GM18858 (cell line): Measurements from ENCODE around the gene KIRREL3.

ENCODE experiments used
- ATAC-seq: cut with Tn5 transposase; IDR thresholded peaks from one replicate; pipeline ENCODE4 v1.9.1; 2021; ENCODE audit not compliant: unreplicated experiment

Gene KIRREL3

DNA sequence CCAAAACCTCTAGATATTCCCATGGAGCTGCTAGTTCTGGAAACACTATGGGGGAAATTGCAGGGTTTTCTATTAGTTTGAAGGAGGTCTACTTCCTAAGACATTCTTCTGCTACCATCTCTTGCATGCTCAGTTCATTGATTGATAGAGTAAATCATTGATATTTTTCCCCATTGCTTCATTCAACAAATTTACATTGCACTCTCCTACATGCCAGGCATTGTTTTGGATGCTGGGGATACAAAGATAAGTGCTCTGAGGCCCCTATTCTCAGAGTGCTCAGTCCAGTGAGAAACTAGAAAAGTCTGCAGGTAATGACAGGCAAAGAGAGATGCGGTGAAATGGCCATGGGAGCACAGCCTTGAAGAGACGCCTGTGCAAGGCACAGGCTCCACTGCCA lies 313.1 kb downstream of the KIRREL3 start:
- ATAC-seq: no peak

DNA sequence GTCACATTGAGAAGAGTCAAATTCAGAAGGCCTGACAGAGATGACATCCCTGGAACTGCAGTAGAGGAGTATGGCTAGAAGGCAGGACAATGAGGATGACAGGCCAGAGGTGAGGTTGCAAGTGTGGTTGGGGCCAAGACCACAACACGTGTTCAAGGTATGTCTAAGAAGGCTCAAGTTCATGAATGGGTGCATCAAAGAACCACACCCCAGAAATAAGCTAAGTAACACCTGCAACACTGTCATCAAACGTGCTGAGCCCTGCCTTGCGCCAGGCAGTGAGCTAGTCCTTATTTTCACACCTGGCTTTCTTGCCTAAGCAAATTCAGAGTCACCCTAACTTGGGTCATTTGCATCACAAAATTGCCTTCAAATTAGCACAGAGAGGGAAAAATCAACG lies 313.6 kb downstream of the KIRREL3 start:
- no peak for ATAC-seq

DNA sequence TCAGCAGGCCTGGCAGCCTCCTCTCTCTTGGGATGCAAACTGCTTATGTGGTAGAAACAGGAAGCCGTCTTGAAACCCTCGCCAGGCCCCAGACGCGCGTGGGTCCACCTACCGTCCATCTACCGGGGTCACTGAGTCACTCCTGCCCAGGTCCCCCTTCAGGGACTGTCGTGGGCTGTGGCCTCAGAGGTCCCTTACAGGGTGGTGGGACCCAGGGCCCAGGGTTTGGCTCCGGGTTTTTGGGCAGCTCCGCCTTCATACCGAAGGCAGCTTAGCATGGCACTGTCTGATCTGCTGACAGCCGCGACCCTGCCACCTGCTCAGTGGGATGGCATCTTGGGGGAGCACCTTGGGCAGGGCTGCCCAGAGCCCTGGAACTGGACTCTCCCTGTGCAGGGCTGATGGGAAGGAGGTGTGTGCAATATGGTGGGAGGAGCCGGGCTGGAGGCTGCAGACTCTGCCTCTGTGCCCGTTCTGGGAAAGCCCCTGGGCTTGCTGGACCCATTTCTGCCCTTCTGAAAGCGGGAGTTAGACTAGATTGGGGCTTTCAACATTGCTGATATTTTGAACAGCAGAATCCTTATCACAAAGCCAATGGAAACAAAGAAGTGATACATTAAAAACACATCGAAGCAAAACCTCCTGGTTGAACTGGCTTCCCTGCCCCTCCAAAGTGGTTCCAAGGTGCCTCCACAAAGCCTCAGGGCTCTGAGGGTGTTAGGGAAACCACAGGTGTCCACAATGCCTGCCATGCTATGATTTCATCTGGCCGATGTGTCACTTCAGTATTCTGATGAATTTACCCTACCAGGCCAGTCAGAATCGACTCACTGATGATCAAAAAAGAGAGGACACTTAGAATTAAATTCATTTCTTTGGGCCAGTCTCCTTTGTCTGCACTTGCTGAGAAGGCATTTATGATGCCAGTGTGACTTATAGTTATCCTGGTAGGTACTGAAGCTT lies 316.5 kb downstream of the KIRREL3 start:
- no peak for ATAC-seq

DNA sequence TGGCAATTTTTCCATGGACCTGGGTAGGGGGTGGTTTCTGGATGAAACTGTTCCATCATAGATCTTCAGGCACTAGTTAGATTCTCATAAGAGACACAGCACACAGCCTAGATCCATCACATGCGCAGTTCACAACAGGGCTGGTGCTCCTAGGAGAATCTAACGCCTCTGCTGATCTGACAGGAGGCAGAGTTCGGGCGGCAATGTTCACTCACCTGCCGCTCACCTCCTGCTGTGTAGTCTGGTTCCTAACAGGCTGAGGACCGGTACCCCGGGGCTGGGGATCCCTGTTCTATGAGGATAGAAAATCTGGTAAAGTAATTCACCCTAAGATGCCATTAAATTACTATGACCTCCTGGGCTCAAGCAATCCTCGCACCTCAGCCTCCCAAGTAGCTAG lies 318.0 kb downstream of the KIRREL3 start:
- ATAC-seq: no peak

DNA sequence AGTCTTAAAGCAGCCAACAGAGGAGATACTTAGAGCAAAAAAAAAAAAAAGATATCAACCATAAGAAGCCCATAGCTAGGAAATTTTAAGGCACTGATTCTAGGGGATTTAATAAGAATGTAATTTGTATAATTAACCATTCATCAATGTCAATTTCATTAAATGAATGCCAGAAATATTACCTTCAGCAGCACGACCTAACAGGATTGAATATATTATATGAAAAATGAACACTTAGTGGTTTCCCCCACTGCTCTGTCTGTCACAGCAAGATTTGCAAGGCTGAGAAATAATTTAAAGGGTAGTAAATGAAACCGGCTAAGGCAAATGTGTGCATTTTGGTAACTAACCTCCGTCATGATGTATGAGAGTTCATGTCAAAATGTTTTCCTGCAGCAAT lies 319.9 kb downstream of the KIRREL3 start:
- ATAC-seq: no peak

DNA sequence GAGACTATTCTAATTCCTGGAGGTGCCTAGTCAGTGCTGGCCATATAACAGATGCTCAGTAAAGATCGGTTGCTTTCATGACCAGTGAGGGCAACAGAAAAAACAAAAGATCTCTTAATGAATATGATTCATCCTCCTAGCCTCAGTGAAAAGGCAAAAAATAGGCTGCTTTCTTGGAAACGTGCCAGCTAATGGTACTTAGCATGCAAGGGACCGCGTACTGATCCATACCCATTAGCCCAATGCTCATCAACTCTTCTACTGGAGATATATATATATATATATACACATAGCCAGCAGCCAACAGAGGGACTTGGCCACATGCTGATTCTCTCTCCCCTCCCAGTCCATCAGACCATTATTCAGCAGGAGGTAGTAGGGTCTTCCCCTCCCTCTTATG lies 320.4 kb downstream of the KIRREL3 start:
- no peak for ATAC-seq

DNA sequence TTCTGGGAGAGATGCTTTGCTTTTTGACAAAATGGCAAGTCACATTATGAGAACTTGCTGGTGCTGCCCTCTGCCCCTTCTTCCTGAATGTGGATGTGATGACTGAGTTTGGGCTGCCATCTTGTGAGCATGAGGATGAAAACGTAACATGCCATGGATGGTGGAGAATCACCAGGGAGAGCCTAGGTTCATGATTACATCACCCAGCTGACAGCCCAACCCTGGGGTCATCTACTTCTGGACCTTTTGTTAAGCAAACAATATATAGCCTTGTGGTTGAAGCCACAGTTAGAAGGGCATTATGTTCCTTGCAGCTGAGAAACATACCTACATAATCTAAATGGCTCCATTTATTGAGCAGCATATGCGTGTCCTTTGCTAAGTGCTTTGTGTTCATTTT lies 321.5 kb downstream of the KIRREL3 start:
- ATAC-seq: no peak

DNA sequence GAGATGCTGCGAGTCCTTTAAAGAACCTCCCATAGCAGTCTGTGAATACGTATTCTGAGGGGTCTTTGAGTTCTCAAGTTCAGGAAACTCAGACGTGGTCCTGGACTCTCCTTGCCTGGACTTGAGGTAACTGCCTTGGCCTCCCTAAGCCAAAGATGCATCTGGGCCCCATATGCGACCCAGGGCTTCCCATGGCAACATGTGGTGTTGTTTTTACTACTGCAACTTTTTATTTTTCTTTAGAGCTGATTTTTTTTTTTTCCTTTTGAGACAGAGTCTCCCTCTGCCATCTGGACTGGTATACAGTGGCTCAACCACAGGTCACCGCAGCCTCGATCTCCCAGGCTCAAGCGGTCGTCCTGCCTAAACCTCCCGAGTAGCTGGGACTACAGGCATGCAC lies 324.0 kb downstream of the KIRREL3 start:
- no peak for ATAC-seq

DNA sequence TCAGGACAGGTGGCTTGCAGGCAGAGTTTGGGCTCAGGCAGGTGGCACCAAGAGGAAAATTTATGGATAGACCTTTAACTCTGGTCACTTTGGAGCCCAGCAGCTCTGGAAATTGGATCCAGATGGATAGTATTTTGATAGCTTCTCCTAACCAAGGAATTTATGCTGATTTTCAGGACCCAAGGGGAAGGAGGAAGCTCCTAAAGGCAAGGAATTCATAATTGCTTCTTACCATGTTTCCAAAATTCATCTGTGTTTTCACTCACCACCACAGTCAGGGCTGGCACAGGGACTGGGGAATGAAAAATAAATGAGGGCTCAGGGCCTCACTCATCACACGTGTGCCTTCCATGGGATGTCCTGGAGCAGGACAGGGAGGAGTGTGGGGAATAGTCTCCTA lies 327.3 kb downstream of the KIRREL3 start:
- no peak for ATAC-seq

DNA sequence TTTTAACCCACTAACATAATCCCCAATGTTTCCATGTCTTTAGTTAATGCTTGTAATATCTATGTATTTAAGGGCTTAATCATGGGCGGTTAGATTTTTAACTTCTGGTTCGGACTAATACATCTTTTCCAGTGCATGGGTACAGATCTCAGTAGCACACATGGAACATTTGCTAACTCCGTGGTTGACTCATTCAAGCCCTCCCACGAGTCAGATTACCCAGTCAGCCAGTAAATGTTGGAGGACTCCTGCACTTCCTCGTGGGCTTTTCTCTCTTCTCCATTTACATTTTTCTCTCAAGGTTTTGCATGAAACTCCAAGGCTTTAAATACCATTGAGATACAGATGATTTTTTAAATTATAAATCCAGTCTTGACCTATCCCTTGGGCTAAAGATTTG lies 331.2 kb downstream of the KIRREL3 start:
- no peak for ATAC-seq

DNA sequence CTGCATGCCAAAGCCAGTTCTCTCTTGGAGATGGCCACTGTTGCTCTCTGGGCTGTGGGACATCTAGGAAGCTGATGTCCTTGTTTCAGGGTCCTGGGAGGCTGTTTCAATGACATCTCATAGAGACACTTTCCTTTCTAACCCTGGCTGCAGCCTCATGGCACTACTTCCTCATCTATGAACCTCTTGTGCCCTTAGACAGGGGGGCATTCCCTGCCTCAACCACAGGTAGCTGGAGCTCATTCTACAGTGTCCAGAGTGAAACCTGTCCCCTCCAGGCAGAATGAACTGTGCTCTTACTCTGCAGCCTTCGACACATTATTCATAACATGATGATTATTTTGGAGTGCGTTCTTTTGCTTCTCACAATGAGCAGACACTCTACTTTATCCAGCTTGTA lies 335.9 kb downstream of the KIRREL3 start:
- ATAC-seq: no peak

DNA sequence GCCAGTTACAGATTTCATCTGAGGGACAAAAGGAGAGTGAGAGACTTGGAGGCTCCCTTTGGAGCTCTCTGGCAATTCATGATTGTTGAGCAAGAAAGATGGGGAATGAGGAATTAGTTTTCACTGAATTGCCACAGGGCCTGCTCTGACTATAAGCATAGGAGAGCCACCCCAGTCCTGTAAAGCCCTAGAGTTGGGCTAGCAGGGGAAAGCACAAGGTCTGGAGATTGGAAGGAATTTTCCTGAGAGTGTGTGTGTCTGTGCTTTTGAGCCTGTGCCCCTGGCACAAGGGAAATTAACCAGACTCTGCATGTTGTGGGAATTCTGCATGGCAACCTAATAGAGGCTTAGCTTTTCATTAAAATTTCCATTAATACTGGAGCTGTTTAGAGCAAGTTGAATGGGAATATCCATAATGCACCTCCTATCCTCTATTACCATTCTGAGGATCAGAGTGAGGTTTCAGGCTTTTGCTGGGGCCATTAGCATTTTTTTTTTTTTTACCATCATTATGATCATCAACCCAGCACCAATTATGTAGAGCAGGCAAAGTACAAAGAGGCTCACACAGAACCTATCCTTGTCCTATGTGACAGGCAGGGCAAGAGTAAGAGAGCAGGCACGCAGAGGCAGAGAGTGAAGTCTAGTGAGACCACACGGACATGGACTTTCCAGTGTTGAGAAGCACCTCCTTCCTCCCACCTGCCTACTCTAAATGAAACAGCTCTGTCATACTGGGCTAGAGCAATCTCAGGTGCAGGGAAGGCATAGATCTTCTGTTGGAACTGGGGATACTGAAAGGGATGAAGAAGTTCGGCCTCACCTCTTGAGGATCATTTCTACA lies 336.6 kb downstream of the KIRREL3 start:
- no peak for ATAC-seq

DNA sequence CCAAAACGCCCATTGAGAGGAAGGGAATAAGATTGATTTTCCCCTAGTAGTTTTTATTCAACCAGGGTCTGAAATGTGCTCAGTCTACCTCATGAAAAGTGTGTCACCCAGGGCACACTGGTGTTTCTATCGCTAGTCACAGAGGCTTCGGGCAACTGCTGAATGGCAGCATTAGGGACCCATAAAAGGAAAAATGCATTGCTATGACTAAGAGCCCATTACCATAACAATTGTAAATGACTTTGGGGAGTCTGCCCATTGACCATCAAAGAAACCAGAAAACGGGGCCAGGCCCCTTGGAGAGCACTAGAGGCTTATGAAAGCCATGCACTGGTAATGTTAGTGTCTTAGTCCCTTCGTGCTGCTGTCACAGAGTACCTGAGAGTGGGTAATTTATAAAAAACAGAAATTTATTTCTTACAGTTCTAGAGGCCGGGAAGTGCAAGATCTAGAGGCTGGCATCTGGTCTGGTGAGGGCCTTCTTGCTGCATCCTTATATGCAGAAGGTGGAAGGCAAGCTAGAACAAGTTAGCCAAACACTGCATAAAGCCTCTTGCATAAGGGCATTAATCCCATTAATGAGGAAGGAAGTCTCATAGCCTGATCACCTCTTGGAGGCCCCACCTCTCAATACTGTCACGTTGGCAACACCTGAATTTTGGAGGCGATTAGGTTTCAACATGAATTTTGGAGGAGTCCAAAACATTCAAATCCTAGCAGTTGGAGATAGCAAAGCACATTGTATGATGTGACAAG lies 338.4 kb downstream of the KIRREL3 start:
- no peak for ATAC-seq

DNA sequence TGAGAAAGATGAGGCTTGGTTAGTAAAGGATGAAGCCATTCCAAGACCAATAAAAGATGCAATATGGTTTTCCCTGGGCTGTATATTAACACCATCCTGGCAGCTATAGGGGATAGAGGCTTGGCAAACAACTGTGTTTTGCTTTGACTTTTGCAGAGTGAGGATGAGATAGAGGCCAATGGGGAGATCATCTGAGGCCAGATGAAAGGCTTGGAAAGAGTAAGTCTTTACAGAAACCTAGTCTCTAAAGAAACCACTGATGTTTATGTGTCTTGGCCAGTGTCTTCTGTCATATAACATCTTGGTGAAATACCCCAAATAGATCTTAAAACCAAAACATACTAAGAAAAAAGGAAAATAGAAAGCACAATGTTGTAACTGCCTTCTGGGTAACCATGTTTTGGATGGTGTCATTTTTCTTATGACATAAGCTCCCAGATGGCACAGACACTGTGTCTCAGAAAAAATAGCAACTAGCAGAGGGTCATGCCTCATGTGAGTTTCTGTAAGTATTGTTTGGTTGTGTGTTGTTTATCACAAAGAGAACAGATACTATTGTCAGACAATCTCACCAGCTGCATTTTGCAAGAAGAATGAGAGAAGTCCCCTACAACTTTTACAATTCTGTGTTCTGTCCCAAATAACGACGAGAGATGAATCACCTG lies 339.7 kb downstream of the KIRREL3 start:
- no peak for ATAC-seq

DNA sequence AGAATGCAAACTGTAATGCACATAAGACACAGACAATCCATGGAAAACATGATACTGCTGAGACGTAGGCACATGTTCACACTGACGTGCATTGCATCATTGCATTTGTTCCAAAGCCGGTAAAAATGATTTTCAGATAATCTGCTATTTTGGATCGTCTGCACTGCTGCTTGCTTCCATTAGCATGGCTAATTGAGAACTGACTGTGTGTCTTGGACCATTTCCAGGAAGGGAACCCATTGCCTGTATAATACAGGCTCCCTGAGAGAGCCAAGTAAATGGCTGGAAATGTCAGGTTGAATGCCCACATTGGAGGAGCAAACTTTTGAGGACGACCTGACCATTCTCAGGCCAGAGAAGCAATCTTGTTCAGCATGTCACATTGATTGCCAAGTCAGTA lies 340.2 kb downstream of the KIRREL3 start:
- ATAC-seq: no peak

DNA sequence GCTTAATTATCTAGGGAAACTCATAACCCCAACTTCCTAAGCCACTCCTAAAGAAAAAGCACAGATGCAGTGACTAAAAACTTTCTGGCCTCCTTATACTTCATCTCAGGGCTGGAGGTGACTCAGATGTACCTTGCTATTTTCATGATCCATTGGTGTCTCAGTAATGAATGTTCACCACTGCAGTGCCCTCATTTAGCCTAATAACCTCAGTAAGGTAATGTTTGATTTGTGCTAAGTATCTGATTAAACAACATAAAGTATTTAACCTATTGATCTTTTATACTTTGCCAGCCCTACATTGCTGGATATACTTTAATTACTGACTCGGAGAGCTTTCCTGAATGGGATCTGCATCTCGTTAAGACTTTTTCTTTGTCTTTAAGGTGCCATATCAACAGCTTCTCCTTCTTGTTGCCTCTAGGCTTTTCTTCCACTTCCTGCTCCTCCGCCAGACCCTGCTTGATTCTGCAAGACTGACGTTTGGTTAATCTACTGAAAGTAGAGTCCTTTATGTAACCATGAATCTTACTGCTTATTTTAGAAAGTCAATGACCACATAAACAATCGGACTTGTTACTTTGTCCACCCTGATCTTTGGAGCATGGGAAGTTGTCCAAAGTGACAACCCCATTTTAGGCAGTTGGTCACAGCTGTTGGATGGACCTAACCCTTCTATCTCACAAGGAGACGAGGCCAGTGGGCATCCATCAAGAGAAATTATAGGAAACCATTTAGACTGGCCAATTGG lies 342.1 kb downstream of the KIRREL3 start:
- no peak for ATAC-seq

DNA sequence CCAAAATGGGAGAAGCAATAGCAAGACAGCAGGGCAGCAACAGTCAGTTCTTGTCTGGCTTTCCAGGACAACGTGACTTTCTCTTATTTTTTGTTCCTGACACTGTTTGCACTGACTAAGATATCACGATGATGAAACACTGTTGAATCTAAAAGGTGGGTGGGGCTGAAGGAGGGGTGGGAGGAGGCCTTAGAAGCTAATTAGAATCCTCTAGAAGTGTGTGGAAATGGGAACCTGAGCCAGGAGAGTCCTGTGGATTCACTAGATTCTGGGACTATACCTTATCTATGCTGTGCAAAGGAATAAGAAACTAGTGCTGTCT lies 344.8 kb downstream of the KIRREL3 start:
- no peak for ATAC-seq

DNA sequence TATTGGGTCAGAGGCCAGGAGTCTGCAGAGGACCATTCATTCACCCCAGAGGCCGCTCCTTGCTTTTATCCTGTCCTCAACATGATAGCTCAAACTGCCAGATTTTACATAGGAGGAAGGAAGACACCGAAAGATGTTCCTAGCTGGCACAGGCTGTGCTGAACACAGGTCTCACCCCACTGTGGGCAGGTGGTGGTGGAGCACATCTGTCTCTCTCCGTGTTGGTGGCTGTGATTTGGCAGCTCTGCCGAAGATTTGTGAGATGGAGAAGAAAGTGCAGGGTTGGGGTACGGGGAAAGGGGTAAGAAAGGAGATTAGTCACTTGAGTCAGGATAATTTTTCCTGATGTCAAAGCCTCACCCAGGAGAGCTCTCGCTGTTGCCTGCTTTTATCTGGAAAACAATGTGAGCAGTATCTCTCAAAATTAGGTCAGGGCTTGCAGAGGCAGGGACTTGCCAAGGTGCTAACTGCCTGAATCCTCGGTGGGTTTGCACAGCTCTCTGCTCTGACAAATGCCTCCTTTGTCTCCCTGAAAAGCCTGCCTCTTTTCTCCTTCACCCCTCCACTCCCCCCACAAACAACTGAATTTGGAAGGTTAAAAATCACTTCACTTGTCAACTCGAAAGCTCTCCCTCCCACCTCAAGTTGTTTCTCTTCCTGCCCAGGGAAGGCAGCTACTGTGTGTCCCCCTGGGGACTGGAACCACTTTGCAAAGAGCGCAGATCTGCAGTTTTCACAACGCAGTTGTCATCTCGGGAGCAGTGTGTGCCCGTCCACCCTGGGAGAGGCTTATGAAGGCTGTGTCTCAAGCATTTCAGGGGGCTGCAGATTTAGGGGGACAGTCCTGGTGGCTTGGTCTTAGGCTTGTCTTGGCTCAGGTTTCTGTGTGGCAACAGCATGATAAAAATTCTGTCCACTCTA lies 345.4 kb downstream of the KIRREL3 start:
- no peak for ATAC-seq

DNA sequence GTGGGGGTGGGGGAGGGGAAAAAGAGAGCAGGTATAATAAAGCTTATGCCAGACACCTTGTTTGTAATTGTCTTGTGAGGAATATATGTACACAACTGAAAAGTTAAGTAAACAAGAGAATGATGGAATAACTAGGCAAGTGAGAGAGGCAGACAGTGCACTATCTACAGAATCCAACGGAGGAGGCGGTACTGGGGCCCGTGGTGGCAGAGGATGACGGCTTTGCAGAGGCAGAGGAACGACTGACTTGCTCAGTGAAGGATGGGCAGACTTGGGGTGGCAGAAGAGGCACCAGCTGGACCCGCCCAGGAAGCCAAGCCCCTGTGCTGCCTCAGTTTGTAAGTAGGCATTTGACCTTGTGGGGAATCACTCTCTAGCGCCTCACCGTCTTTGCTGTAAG lies 347.5 kb downstream of the KIRREL3 start:
- ATAC-seq: no peak
